Mesendoderm (in vitro differentiated cells): ENCODE results near the gene THAP5. TPM values are rescaled to one million over a fixed set of nuclear protein-coding genes. Genes with fewer than 3 reads are reported as not detected.

Source experiments
- DNase-seq: peaks from one replicate; pipeline ENCODE4 v3.0.0; 2013
- H2AK5ac ChIP-seq: 2 replicates; pipeline ENCODE4 v1.6.1; 2013; ENCODE audit warnings: low read length, inconsistent platforms
- H2BK120ac ChIP-seq: 2 replicates; pipeline ENCODE4 v1.6.1; 2013; ENCODE audit warnings: low read depth, mild to moderate bottlenecking, low read length, moderate library complexity, mixed read lengths
- H2BK15ac ChIP-seq: replicated peaks from 2 replicates; pipeline ENCODE4 v1.6.1; 2013; ENCODE audit warnings: low read depth, mild to moderate bottlenecking, moderate library complexity
- H2BK5ac ChIP-seq: 2 replicates; pipeline ENCODE4 v1.6.1; 2013; ENCODE audit warnings: low read length, inconsistent platforms
- H3K18ac ChIP-seq: 2 replicates; pipeline ENCODE4 v1.6.1; 2013; ENCODE audit warnings: mild to moderate bottlenecking, low read length, mixed read lengths
- H3K23ac ChIP-seq: one replicate; pipeline ENCODE4 v1.6.1; 2013; ENCODE audit warnings: low read length
- H3K27ac ChIP-seq: 2 replicates; pipeline ENCODE4 v1.5.1; 2013; ENCODE audit warnings: low read depth, mild to moderate bottlenecking, inconsistent platforms, low read length, moderate library complexity
- H3K27me3 ChIP-seq: 2 replicates; pipeline ENCODE4 v1.6.1; 2013; ENCODE audit warnings: low read length, control low read depth, mild to moderate bottlenecking, inconsistent platforms; ENCODE audit not compliant: insufficient read depth, poor library complexity
- H3K36me3 ChIP-seq: 2 replicates; pipeline ENCODE4 v1.6.1; 2013; ENCODE audit warnings: low read length, inconsistent platforms; ENCODE audit not compliant: control insufficient read depth, insufficient read depth
- H3K4ac ChIP-seq: one replicate; pipeline ENCODE4 v1.6.1; 2013; ENCODE audit warnings: low read depth, mild to moderate bottlenecking, low read length, moderate library complexity
- H3K4me1 ChIP-seq: 2 replicates; pipeline ENCODE4 v1.6.1; 2013; ENCODE audit warnings: low read depth, low read length, inconsistent platforms; ENCODE audit not compliant: control insufficient read depth
- H3K4me2 ChIP-seq: 2 replicates; pipeline ENCODE4 v1.6.1; 2013; ENCODE audit warnings: low read length
- H3K4me3 ChIP-seq: 2 replicates; pipeline ENCODE4 v1.5.1; 2013; ENCODE audit warnings: mild to moderate bottlenecking, low read length
- H3K56ac ChIP-seq: one replicate; pipeline ENCODE4 v1.6.1; 2013; ENCODE audit warnings: low read length
- H3K79me1 ChIP-seq: 2 replicates; pipeline ENCODE4 v1.6.1; 2013; ENCODE audit warnings: low read length, inconsistent platforms
- H3K79me2 ChIP-seq: 2 replicates; pipeline ENCODE4 v1.6.1; 2013; ENCODE audit warnings: mild to moderate bottlenecking, low read length; ENCODE audit not compliant: control insufficient read depth, insufficient read depth
- H3K9ac ChIP-seq: 2 replicates; pipeline ENCODE4 v1.6.1; 2013; ENCODE audit warnings: low read length, inconsistent platforms
- H4K5ac ChIP-seq: one replicate; pipeline ENCODE4 v1.6.1; 2013; ENCODE audit warnings: low read length
- H4K8ac ChIP-seq: one replicate; pipeline ENCODE4 v1.6.1; 2013; ENCODE audit warnings: low read depth, mild to moderate bottlenecking, control low read depth, low read length, moderate library complexity
- whole genome bisulfite sequencing: extraction: QIAGEN DNeasy Blood & Tissue Kit; methylation state at CpG from one replicate; pipeline ENCODE4 v1.1.7; 2013; ENCODE audit warnings: low lambda C conversion rate, missing lambda C conversion rate; ENCODE audit not compliant: insufficient coverage; ENCODE audit errors: extremely low coverage; 5-methylcytosine and 5-hydroxymethylcytosine counted together
- polyA plus RNA-seq, 2 experiments: library from polyadenylated mRNA; stranded (reverse); fragments of 200-250 nt; gene quantifications; one replicate each; pipeline ENCODE4 v1.2.3, GENCODE V29; 2013

Gene THAP5
- polyA plus RNA-seq (2013, experiment 1 of 2) = 16.9 TPM
- polyA plus RNA-seq (2013, experiment 2 of 2) = 15.5 TPM

- Histone ChIP-seq H3K4me3 (peak within 1 kb of the TSS; percentile 91), H3K36me3 (no peaks in the 10 kb centered on the region), H3K79me1 (peaks cover 3% of the 10 kb centered on the region), H3K56ac (peak within 1 kb of the TSS; percentile 98), H3K79me2 (peaks cover 23% of the 10 kb centered on the region), H2BK5ac (peak within 1 kb of the TSS; percentile 69), H2AK5ac (no peak within 1 kb of the TSS), H4K8ac (no peak within 1 kb of the TSS), H3K18ac (no peak within 1 kb of the TSS), H4K5ac (no peak within 1 kb of the TSS), H2BK120ac (no peak within 1 kb of the TSS), H2BK15ac (no peak within 1 kb of the TSS), H3K4me2 (peak within 1 kb of the TSS; percentile 84), H3K4ac (no peak within 1 kb of the TSS), H3K27me3 (no peaks in the 10 kb centered on the region), H3K4me1 (no peaks in the 10 kb centered on the region), H3K23ac (peak within 1 kb of the TSS; percentile 99), H3K27ac (peak within 1 kb of the TSS; percentile 87), H3K9ac (peak within 1 kb of the TSS; percentile 99)
- peak; percentile 100 for DNase-seq
- no CpG with 5 or more reads among the region's 65 CpGs for WGBS
Measured at GRCh38 chr7:108569381-108570145, at the start of gene THAP5, which contains the start of gene DNAJB9. Gene THAP5 (minus strand): TSS chr7:108569706. CDS start chr7:108569569, 137 bp downstream. Gene DNAJB9 (plus strand): TSS chr7:108569874. CDS start chr7:108571727, 1,853 bp downstream.

- Histone ChIP-seq H3K4me2 (no peak overlapping the region), H2BK120ac (no peak overlapping the region), H3K23ac (no peak overlapping the region), H2BK5ac (no peak overlapping the region), H3K79me2 (no peaks in the 10 kb centered on the region), H3K36me3 (no peaks in the 10 kb centered on the region), H3K27ac (no peak overlapping the region), H2BK15ac (no peak overlapping the region), H3K4me1 (no peaks in the 10 kb centered on the region), H3K18ac (no peak overlapping the region), H3K9ac (no peak overlapping the region), H3K79me1 (no peaks in the 10 kb centered on the region), H2AK5ac (no peak overlapping the region), H3K4me3 (no peak overlapping the region), H3K4ac (no peak overlapping the region), H3K27me3 (no peaks in the 10 kb centered on the region), H3K56ac (no peak overlapping the region), H4K8ac (no peak overlapping the region), H4K5ac (no peak overlapping the region)
- WGBS = no CpG with 5 or more reads among the region's 3 CpGs
- no peak for DNase-seq
Measured at GRCh38 chr7:108618056-108618455, 48.5 kb upstream of the THAP5 start.

GRCh38 chr7:108614896-108615295 lies 45.4 kb upstream of the THAP5 start:
- no peak overlapping the region for H3K27ac ChIP-seq
- no peak overlapping the region for H4K8ac ChIP-seq
- H3K9ac ChIP-seq = no peak overlapping the region
- no peaks in the 10 kb centered on the region for H3K4me1 ChIP-seq
- no peaks in the 10 kb centered on the region for H3K79me1 ChIP-seq
- no peaks in the 10 kb centered on the region for H3K79me2 ChIP-seq
- H3K56ac ChIP-seq = no peak overlapping the region
- no peak overlapping the region for H3K4me3 ChIP-seq
- H3K18ac ChIP-seq = no peak overlapping the region
- DNase-seq = no peak
- WGBS = no CpG with 5 or more reads among the region's 3 CpGs
- H2BK120ac ChIP-seq = no peak overlapping the region
- H3K27me3 ChIP-seq = no peaks in the 10 kb centered on the region
- H3K4ac ChIP-seq = no peak overlapping the region
- no peak overlapping the region for H2BK5ac ChIP-seq
- H3K4me2 ChIP-seq = no peak overlapping the region
- no peak overlapping the region for H2BK15ac ChIP-seq
- no peak overlapping the region for H2AK5ac ChIP-seq
- no peak overlapping the region for H4K5ac ChIP-seq
- H3K23ac ChIP-seq = no peak overlapping the region
- H3K36me3 ChIP-seq = no peaks in the 10 kb centered on the region

- Histone ChIP-seq H4K5ac (no peak overlapping the region), H3K4me1 (no peaks in the 10 kb centered on the region), H3K4me2 (no peak overlapping the region), H2BK15ac (no peak overlapping the region), H2AK5ac (no peak overlapping the region), H3K79me1 (no peaks in the 10 kb centered on the region), H3K23ac (no peak overlapping the region), H2BK5ac (no peak overlapping the region), H3K27ac (no peak overlapping the region), H2BK120ac (no peak overlapping the region), H3K56ac (no peak overlapping the region), H3K4ac (no peak overlapping the region), H3K18ac (no peak overlapping the region), H3K27me3 (no peaks in the 10 kb centered on the region), H3K4me3 (no peak overlapping the region), H3K9ac (no peak overlapping the region), H3K79me2 (no peaks in the 10 kb centered on the region), H4K8ac (no peak overlapping the region), H3K36me3 (no peaks in the 10 kb centered on the region)
- DNase-seq = no peak
- no CpG with 5 or more reads among the region's 4 CpGs for WGBS
Measured at GRCh38 chr7:108613949-108614381, 44.5 kb upstream of the THAP5 start.

GRCh38 chr7:108613147-108613948 lies 43.8 kb upstream of the THAP5 start:
- Histone ChIP-seq H4K8ac (no peak overlapping the region), H2BK120ac (no peak overlapping the region), H2AK5ac (no peak overlapping the region), H3K18ac (no peak overlapping the region), H3K36me3 (no peaks in the 10 kb centered on the region), H3K4me3 (no peak overlapping the region), H2BK5ac (no peak overlapping the region), H4K5ac (no peak overlapping the region), H2BK15ac (no peak overlapping the region), H3K79me1 (no peaks in the 10 kb centered on the region), H3K4ac (no peak overlapping the region), H3K23ac (no peak overlapping the region), H3K27ac (no peak overlapping the region), H3K4me1 (no peaks in the 10 kb centered on the region), H3K9ac (no peak overlapping the region), H3K27me3 (no peaks in the 10 kb centered on the region), H3K79me2 (no peaks in the 10 kb centered on the region), H3K56ac (no peak overlapping the region), H3K4me2 (no peak overlapping the region)
- peak; percentile 55 for DNase-seq
- WGBS = no CpG with 5 or more reads among the region's 5 CpGs
